H1 (cell line): ENCODE results near the gene EVC2. TPM values are rescaled to one million over a fixed set of nuclear protein-coding genes. Genes with fewer than 3 reads are reported as not detected.

Experiments
- CTCF ChIA-PET: fragments of 300-600 bp; sonication (Branson Sonifier 250); formaldehyde crosslinking; loops from one replicate; lab custom pipeline; 2021; ENCODE audit not compliant: partially characterized antibody; lab: Charles Lee
- POLR2A ChIA-PET: fragments of 300-600 bp; sonication (Branson Sonifier 250); formaldehyde crosslinking; loops from one replicate; lab custom pipeline; 2021; ENCODE audit warnings: inconsistent platforms; ENCODE audit not compliant: partially characterized antibody; lab: Charles Lee
- DNase-seq, 2 experiments: peaks; one replicate each; pipeline versions ENCODE4 v3.0.0 to v3.0.0-alpha.2; 2010 to 2022; ENCODE audit warnings: low spot score in 2 of 2, low read depth in 1 of 2, mixed read lengths in 1 of 2
- FAIRE-seq: peaks from 2 replicates; lab custom pipeline; 2011; peaks lifted over from hg19 to GRCh38; lab: Jason Lieb, UNC
- H2AFZ ChIP-seq: 2 replicates; pipeline ENCODE4 v1.8.1; 2012; ENCODE audit warnings: low read length, inconsistent platforms
- H2AK5ac ChIP-seq: 2 replicates; pipeline ENCODE4 v1.6.1; 2013; ENCODE audit warnings: low read depth, low read length
- H2BK120ac ChIP-seq: replicated peaks from 2 replicates; pipeline ENCODE3; 2013; ENCODE audit warnings: low read depth, low read length, inconsistent platforms
- H2BK12ac ChIP-seq: 2 replicates; pipeline ENCODE4 v1.6.1; 2013; ENCODE audit warnings: low read depth, low read length
- H2BK15ac ChIP-seq: 2 replicates; pipeline ENCODE4 v1.6.1; 2013; ENCODE audit warnings: low read length
- H2BK20ac ChIP-seq: 2 replicates; pipeline ENCODE4 v1.6.1; 2013; ENCODE audit warnings: low read length
- H2BK5ac ChIP-seq: 2 replicates; pipeline ENCODE4 v1.6.1; 2013; ENCODE audit warnings: low read depth, low read length
- H3K14ac ChIP-seq: 2 replicates; pipeline ENCODE4 v1.6.1; 2013; ENCODE audit warnings: inconsistent platforms; ENCODE audit not compliant: insufficient read length
- H3K18ac ChIP-seq: 2 replicates; pipeline ENCODE4 v1.6.1; 2013; ENCODE audit warnings: low read length; ENCODE audit errors: extremely low read depth
- H3K23ac ChIP-seq: 2 replicates; pipeline ENCODE4 v1.6.1; 2013; ENCODE audit warnings: inconsistent platforms; ENCODE audit not compliant: insufficient read length
- H3K23me2 ChIP-seq: 2 replicates; pipeline ENCODE4 v1.6.1; 2013; ENCODE audit warnings: low read depth, low read length
- H3K27ac ChIP-seq: 2 replicates; pipeline ENCODE4 v1.6.1; 2011; ENCODE audit warnings: low read depth, low read length, inconsistent platforms
- H3K27me3 ChIP-seq, 4 experiments: replicated peaks in 1 of 4; 1 replicate in 1 of 4; 2 replicates in 3 of 4; pipeline versions ENCODE4 v1.6.1 to v1.8.1; 2011 to 2013; ENCODE audit warnings: low read length in 3 of 4, mild to moderate bottlenecking in 3 of 4, inconsistent platforms in 2 of 4, mixed read lengths in 2 of 4, moderate library complexity in 1 of 4; ENCODE audit not compliant: control insufficient read depth in 3 of 4, insufficient read depth in 3 of 4; ENCODE audit errors: extremely low read depth in 1 of 4
- H3K36me3 ChIP-seq, 4 experiments: 2 replicates each; pipeline versions ENCODE4 v1.6.1 to v1.8.1; 2011 to 2013; ENCODE audit warnings: mild to moderate bottlenecking in 4 of 4, low read length in 3 of 4, moderate library complexity in 2 of 4, control low read depth in 1 of 4, inconsistent platforms in 1 of 4; ENCODE audit not compliant: insufficient read depth in 4 of 4, control insufficient read depth in 2 of 4
- H3K4ac ChIP-seq: replicated peaks from 2 replicates; pipeline ENCODE3; 2013; ENCODE audit warnings: low read length, low read depth, mixed read lengths, inconsistent platforms; ENCODE audit not compliant: insufficient read length
- H3K4me1 ChIP-seq, 4 experiments: replicated peaks in 1 of 4; 1 replicate in 1 of 4; 2 replicates in 3 of 4; pipeline versions ENCODE4 v1.6.1 to v1.8.1; 2011 to 2013; ENCODE audit warnings: low read length in 3 of 4, inconsistent platforms in 2 of 4, mixed read lengths in 1 of 4; ENCODE audit not compliant: insufficient read depth in 4 of 4, control insufficient read depth in 3 of 4
- H3K4me2 ChIP-seq, 2 experiments: 2 replicates each; pipeline versions ENCODE4 v1.6.1 to v1.8.1; 2011 to 2013; ENCODE audit warnings: low read depth in 2 of 2, low read length in 2 of 2, control low read depth in 1 of 2, inconsistent platforms in 1 of 2, mild to moderate bottlenecking in 1 of 2; ENCODE audit not compliant: insufficient read depth in 1 of 2
- H3K4me3 ChIP-seq, 4 experiments: fragments of 200-600, 300-600 bp in 1 of 4; sonication (generic), shearing (Covaris generic), sonication (Bioruptor Twin) in 1 of 4; 2 replicates each; pipeline versions ENCODE4 v1.5.1 to v1.8.1; 2011 to 2016; ENCODE audit warnings: low read length in 4 of 4, low read depth in 3 of 4, control low read depth in 2 of 4, inconsistent platforms in 2 of 4, mild to moderate bottlenecking in 2 of 4, mixed read lengths in 1 of 4, moderate library complexity in 1 of 4; ENCODE audit not compliant: insufficient read depth in 2 of 4; ENCODE audit errors: extremely low read depth in 1 of 4
- H3K56ac ChIP-seq: replicated peaks from 2 replicates; pipeline ENCODE3; 2013; ENCODE audit warnings: low read depth, mild to moderate bottlenecking, mixed read lengths, low read length, inconsistent platforms; ENCODE audit not compliant: insufficient read length
- H3K79me1 ChIP-seq: 2 replicates; pipeline ENCODE4 v1.6.1; 2013; ENCODE audit warnings: low read depth, low read length, control low read depth
- H3K79me2 ChIP-seq, 2 experiments: 2 replicates each; pipeline versions ENCODE4 v1.6.1 to v1.8.1; 2012 to 2013; ENCODE audit warnings: low read length in 2 of 2, mild to moderate bottlenecking in 2 of 2, inconsistent platforms in 1 of 2; ENCODE audit not compliant: insufficient read depth in 2 of 2, control insufficient read depth in 1 of 2
- H3K9ac ChIP-seq, 4 experiments: replicated peaks in 1 of 4; 1 replicate in 1 of 4; 2 replicates in 3 of 4; pipeline versions ENCODE4 v1.6.1 to v1.8.1; 2011 to 2013; ENCODE audit warnings: low read depth in 3 of 4, low read length in 3 of 4, control low read depth in 2 of 4, mild to moderate bottlenecking in 2 of 4, moderate library complexity in 2 of 4, inconsistent platforms in 1 of 4; ENCODE audit errors: extremely low read depth in 1 of 4
- H3K9me3 ChIP-seq, 2 experiments: 2 replicates each; pipeline versions ENCODE4 v1.6.1 to v1.8.1; 2012 to 2013; ENCODE audit warnings: mild to moderate bottlenecking in 2 of 2, moderate library complexity in 2 of 2, control low read depth in 1 of 2, inconsistent platforms in 1 of 2, low read depth in 1 of 2, low read length in 1 of 2, mixed read lengths in 1 of 2; ENCODE audit not compliant: insufficient read depth in 2 of 2
- H4K20me1 ChIP-seq, 2 experiments: replicated peaks in 1 of 2; 2 replicates each; pipeline versions ENCODE3 to v1.8.1; 2011 to 2013; ENCODE audit warnings: inconsistent platforms in 2 of 2, low read length in 2 of 2, mild to moderate bottlenecking in 1 of 2; ENCODE audit not compliant: insufficient read depth in 2 of 2, control insufficient read depth in 1 of 2
- H4K5ac ChIP-seq: 2 replicates; pipeline ENCODE4 v1.6.1; 2013; ENCODE audit warnings: low read length, low read depth, mixed read lengths, inconsistent platforms; ENCODE audit not compliant: insufficient read length
- H4K8ac ChIP-seq: 2 replicates; pipeline ENCODE4 v1.8.0; 2013; ENCODE audit warnings: mild to moderate bottlenecking, moderate library complexity, low read length, inconsistent platforms; ENCODE audit not compliant: insufficient read depth; ENCODE audit errors: extremely low read depth
- H4K91ac ChIP-seq: replicated peaks from 2 replicates; pipeline ENCODE3; 2013; ENCODE audit warnings: low read length, mixed read lengths, inconsistent platforms; ENCODE audit not compliant: insufficient read length
- ATF3 ChIP-seq: IDR thresholded peaks from 2 replicates; pipeline ENCODE4 v1.6.1; 2011; ENCODE audit warnings: low read depth, mild to moderate bottlenecking, low read length; ENCODE audit not compliant: insufficient read depth
- FOSL1 ChIP-seq: IDR thresholded peaks from 2 replicates; pipeline ENCODE4 v1.6.1; 2011; ENCODE audit warnings: mild to moderate bottlenecking, low read depth, low read length, moderate library complexity; ENCODE audit not compliant: insufficient read depth
- KDM1A ChIP-seq: fragments of 200-600, 300-600 bp; sonication (generic); IDR thresholded peaks from 2 replicates; pipeline ENCODE4 v1.7.1; 2016; ENCODE audit warnings: mild to moderate bottlenecking, low read length, borderline replicate concordance
- NANOG ChIP-seq: IDR thresholded peaks from 2 replicates; pipeline ENCODE4 v1.6.1; 2011; ENCODE audit warnings: low read length, low read depth, mild to moderate bottlenecking, inconsistent platforms; ENCODE audit not compliant: insufficient read depth, poor library complexity, severe bottlenecking
- TAF1 ChIP-seq: IDR thresholded peaks from 2 replicates; pipeline ENCODE4 v1.6.1; 2011; ENCODE audit warnings: mild to moderate bottlenecking, low read depth, low read length
- TBP ChIP-seq: IDR thresholded peaks from 2 replicates; pipeline ENCODE4 v1.6.1; 2011; ENCODE audit warnings: low read depth, low read length, improper control_type of control experiment
- WGBS, 2 experiments: shearing (Covaris generic) in 1 of 2; methylation state at CpG; one replicate each; pipeline versions ENCODE4 v1.1.6 to v1.1.7; 2013 to 2015; ENCODE audit warnings: low lambda C conversion rate in 2 of 2, mixed read lengths in 2 of 2, inconsistent platforms in 1 of 2, low coverage in 1 of 2, missing lambda C conversion rate in 1 of 2; ENCODE audit not compliant: insufficient replicate concordance in 2 of 2, insufficient coverage in 1 of 2, insufficient read length in 1 of 2; ENCODE audit errors: extremely low coverage in 1 of 2, missing lambda C conversion rate in 1 of 2; 5-methylcytosine and 5-hydroxymethylcytosine counted together
- polyA plus RNA-seq, 7 experiments: library from polyadenylated mRNA; depleted of rRNA in 3 of 7; stranded (reverse) in 5 of 7; unstranded in 2 of 7; fragments of >200 nt in 5 of 7; fragments of 200-250 nt in 2 of 7; gene quantifications; 1 replicate in 5 of 7; 2 replicates in 1 of 7; 4 replicates in 1 of 7; pipeline versions ENCODE4 v1.2.1 to v1.2.3, GENCODE V29; 2011 to 2013; ENCODE audit warnings: missing spikeins in 2 of 7, mixed read lengths in 2 of 7
- total RNA-seq: library from RNA; stranded (reverse); fragmentation: NEBNext Ultra II Directional; extraction: Animal tissue kit (Norgen Biotek cat#: 25700); gene quantifications from 2 replicates; pipeline ENCODE4 v1.2.1, GENCODE V29; 2021

The EVC2 gene
- total and polyA plus RNA-seq, 2 of the 8 experiments (the other 6 are each of a cell fraction or from before 2014, with no cell fraction given): 0.73 to 5.9 TPM

DNA sequence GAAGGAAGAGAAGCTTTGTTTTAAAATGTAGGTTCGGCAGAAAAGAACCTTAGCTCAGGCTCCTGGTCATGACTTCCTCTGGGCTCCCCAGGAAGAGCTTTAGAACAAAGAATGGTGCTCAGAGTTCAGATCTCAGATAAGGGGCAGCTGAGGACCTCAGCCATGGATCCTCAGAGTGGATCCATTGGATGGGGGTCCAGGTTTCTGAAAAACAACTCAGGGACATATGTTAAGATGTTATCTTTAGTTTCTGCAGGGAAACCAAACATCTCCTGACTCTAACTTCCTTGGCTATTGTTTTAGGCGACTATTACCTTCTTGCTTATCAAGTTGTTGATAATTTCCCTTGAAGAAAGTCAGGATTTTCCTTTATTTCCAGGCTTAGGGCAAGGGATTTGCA is 8.0 kb upstream of the EVC2 start:
- Histone ChIP-seq H3K4me2 (no peak overlapping the region), H2BK5ac (no peak overlapping the region), H3K4me1 (peaks cover 0 to 7% (median 3%) of the 10 kb centered on the region in 4 experiments; a peak in 6 of 7 replicates), H3K4me3 (no peak overlapping the region), H3K79me1 (no peaks in the 10 kb centered on the region), H2BK12ac (no peak overlapping the region), H4K8ac (no peak overlapping the region), H3K9me3 (peaks cover 3 to 6% of the 10 kb centered on the region in 2 experiments; a peak in 2 of 4 replicates), H3K4ac (no peak overlapping the region), H3K23ac (no peak overlapping the region), H2AFZ (no peak overlapping the region), H3K27me3 (peaks cover 0 to 12% (median 3%) of the 10 kb centered on the region in 4 experiments; a peak in 3 of 7 replicates), H4K5ac (no peak overlapping the region), H3K23me2 (peaks cover 6% of the 10 kb centered on the region; the same call in 1 of the 2 replicates), H2BK15ac (no peak overlapping the region), H4K91ac (no peak overlapping the region), H2AK5ac (no peak overlapping the region), H3K79me2 (no peaks in the 10 kb centered on the region), H2BK20ac (no peak overlapping the region), H3K14ac (no peak overlapping the region), H3K56ac (no peak overlapping the region), H3K27ac (no peak overlapping the region), H4K20me1 (peaks cover 4 to 7% of the 10 kb centered on the region in 2 experiments), H3K36me3 (peaks cover 0 to 7% (median under 1%) of the 10 kb centered on the region in 4 experiments; a peak in 2 of 8 replicates), H2BK120ac (no peak overlapping the region), H3K9ac (no peak overlapping the region), H3K18ac (no peak overlapping the region)
- ChIA-PET CTCF (interaction anchor here (1.2 to 2.3 kb wide), 3 partner anchors 74 to 317 kb away, joined by 3 to 9 read pairs (median 4); no protein-coding TSS in a partner anchor), POLR2A (no interaction called here)
- no peak for FAIRE-seq
- 95% methylated on average over 2 of the region's 2 CpGs; no CpG with 5 or more reads in 1 of the 2 experiments for WGBS, 2 experiments
- TF ChIP-seq TBP (no peak), ATF3 (no peak), KDM1A (no peak), FOSL1 (no peak), TAF1 (no peak), NANOG (no peak)
- no peak for DNase-seq
